ENCODE data around the gene WT1. TPM values are rescaled to one million over a fixed set of nuclear protein-coding genes. Genes with fewer than 3 reads are reported as not detected.
"Not testable (repeated sequence)": the region's sequence is repeated elsewhere in the genome, so short reads cannot be mapped to it uniquely, and the experiment has no call there.

The WT1 gene
- total and polyA plus RNA-seq, 2 of the 13 experiments (the other 11 are each of a cell fraction or from before 2014, with no cell fraction given) = 0.15 to 0.31 TPM

DNA sequence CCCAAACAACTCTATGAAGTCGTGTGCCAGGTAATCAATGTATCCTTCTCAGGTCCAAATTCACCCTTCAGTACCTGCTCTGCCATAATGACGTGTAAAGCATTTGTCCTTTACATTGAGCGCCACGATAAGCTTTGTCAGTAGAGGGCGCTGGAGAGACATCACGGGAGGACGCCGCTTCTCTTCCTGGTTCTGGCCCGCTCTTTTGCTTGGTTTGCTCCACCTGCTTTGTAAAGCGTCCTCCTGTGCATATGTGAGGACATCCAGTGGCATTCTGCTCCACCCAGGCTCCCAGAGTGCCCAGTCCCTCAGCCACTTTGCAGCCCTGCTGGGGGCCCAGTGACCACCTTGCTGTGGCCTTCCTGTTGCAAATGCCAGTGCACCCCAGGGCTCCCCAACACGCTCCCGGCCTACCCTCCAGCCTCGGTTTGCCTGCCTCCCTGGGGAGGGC lies 61.1 kb downstream of the WT1 start:
- Histone ChIP-seq H3K4me2 (ENCODE audit: low read depth, low read length) (peak overlapping the region; percentile 44; the same call in 1 of the 2 replicates), H3K79me2 (ENCODE audit: insufficient read depth, low read length) (no peaks in the 10 kb centered on the region), H3K4me3 (replicated peaks in 1 of 3; ENCODE audit: insufficient read depth in 1 of 3, low read depth in 2 of 3, low read length in 3 of 3) (peak overlapping the region in 1 of 3 experiments; percentile 30; a peak in 1 of 6 replicates), H3K9ac (ENCODE audit: insufficient read depth, low read depth, low read length) (no peak overlapping the region), H3K36me3 (replicated peaks in 1 of 2; ENCODE audit: control insufficient read depth in 1 of 2, insufficient read depth in 2 of 2, low read length in 2 of 2) (no peaks in the 10 kb centered on the region), H3K27me3 (ENCODE audit: control insufficient read depth in 1 of 2, insufficient read depth in 2 of 2, low read length in 2 of 2) (peaks cover 0 to 15% of the 10 kb centered on the region in 2 experiments; a peak in 3 of 5 replicates), H3K27ac (ENCODE audit: extremely low read length, insufficient read depth, low read length) (no peak overlapping the region), H3K9me3 (ENCODE audit: low read length) (peaks cover 4% of the 10 kb centered on the region; the same call in 1 of the 2 replicates), H3K4me1 (ENCODE audit: insufficient read depth, low read length) (no peaks in the 10 kb centered on the region), H2AFZ (ENCODE audit: low read length) (no peak overlapping the region), H4K20me1 (ENCODE audit: insufficient read depth, low read length) (no peaks in the 10 kb centered on the region)
- ChIA-PET CTCF (ENCODE audit: low intra/inter-chr PET ratio, low total read pairs) (no interaction called here), POLR2A (no interaction called here)
- BruUV-seq (replicated peaks) = no TSS peak
- intact Hi-C loops (cut with micrococcal nuclease; ENCODE audit: unreplicated experiment) (no loop called here), in situ Hi-C loops (cut with HindIII; ENCODE audit: extremely low pct_ligation_motif_present, low pct_unique_long_range_greater_than_20kb) (no loop called here)
- WGBS (ENCODE audit: low lambda C conversion rate) = 4% methylated on average over 9 of the region's 13 CpGs
- TF ChIP-seq STAG1 (CRISPR knock-in tag; IDR thresholded peaks at IDR 0.05) = peak; percentile 49
- TF ChIP-seq, protein P1, sequence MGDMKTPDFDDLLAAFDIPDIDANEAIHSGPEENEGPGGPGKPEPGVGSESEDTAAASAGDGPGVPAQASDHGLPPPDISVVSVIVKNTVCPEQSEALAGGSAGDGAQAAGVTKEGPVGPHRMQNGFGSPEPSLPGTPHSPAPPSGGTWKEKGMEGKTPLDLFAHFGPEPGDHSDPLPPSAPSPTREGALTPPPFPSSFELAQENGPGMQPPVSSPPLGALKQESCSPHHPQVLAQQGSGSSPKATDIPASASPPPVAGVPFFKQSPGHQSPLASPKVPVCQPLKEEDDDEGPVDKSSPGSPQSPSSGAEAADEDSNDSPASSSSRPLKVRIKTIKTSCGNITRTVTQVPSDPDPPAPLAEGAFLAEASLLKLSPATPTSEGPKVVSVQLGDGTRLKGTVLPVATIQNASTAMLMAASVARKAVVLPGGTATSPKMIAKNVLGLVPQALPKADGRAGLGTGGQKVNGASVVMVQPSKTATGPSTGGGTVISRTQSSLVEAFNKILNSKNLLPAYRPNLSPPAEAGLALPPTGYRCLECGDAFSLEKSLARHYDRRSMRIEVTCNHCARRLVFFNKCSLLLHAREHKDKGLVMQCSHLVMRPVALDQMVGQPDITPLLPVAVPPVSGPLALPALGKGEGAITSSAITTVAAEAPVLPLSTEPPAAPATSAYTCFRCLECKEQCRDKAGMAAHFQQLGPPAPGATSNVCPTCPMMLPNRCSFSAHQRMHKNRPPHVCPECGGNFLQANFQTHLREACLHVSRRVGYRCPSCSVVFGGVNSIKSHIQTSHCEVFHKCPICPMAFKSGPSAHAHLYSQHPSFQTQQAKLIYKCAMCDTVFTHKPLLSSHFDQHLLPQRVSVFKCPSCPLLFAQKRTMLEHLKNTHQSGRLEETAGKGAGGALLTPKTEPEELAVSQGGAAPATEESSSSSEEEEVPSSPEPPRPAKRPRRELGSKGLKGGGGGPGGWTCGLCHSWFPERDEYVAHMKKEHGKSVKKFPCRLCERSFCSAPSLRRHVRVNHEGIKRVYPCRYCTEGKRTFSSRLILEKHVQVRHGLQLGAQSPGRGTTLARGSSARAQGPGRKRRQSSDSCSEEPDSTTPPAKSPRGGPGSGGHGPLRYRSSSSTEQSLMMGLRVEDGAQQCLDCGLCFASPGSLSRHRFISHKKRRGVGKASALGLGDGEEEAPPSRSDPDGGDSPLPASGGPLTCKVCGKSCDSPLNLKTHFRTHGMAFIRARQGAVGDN (CRISPR knock-in tag; IDR thresholded peaks at IDR 0.05) = peak; percentile 23; the same call in 1 of the 2 replicates
- TF ChIP-seq CBX1 (IDR thresholded peaks at IDR 0.05; ENCODE audit: low read depth) = peak; percentile 33
- TF ChIP-seq, protein P2, sequence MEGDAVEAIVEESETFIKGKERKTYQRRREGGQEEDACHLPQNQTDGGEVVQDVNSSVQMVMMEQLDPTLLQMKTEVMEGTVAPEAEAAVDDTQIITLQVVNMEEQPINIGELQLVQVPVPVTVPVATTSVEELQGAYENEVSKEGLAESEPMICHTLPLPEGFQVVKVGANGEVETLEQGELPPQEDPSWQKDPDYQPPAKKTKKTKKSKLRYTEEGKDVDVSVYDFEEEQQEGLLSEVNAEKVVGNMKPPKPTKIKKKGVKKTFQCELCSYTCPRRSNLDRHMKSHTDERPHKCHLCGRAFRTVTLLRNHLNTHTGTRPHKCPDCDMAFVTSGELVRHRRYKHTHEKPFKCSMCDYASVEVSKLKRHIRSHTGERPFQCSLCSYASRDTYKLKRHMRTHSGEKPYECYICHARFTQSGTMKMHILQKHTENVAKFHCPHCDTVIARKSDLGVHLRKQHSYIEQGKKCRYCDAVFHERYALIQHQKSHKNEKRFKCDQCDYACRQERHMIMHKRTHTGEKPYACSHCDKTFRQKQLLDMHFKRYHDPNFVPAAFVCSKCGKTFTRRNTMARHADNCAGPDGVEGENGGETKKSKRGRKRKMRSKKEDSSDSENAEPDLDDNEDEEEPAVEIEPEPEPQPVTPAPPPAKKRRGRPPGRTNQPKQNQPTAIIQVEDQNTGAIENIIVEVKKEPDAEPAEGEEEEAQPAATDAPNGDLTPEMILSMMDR (CRISPR knock-in tag; IDR thresholded peaks at IDR 0.05) = peak; percentile 87
- TF ChIP-seq RAD51 (IDR thresholded peaks at IDR 0.05; ENCODE audit: borderline replicate concordance) = no peak
- peak; percentile 77 for TF ChIP-seq ELF3 (CRISPR knock-in tag; IDR thresholded peaks at IDR 0.05)
- TF ChIP-seq FOXA1 (IDR thresholded peaks at IDR 0.05) = no peak
- no peak for TF ChIP-seq FOXA1 (CRISPR knock-in tag; IDR thresholded peaks at IDR 0.05)
- TF ChIP-seq ZBTB7B (CRISPR knock-in tag; IDR thresholded peaks at IDR 0.05) = no peak
- 0 out of 2 replicates have a peak, but pooled peaks have one; percentile 18 for TF ChIP-seq ZFX (CRISPR knock-in tag; IDR thresholded peaks at IDR 0.05; ENCODE audit: low read depth)
- TF ChIP-seq ELF1 (CRISPR knock-in tag; IDR thresholded peaks at IDR 0.05) = peak; percentile 52
- FAIRE-seq (peak; percentile 76), ATAC-seq (peak; percentile 89), DNase-seq (ENCODE audit: low spot score) (peak; percentile 62)

DNA sequence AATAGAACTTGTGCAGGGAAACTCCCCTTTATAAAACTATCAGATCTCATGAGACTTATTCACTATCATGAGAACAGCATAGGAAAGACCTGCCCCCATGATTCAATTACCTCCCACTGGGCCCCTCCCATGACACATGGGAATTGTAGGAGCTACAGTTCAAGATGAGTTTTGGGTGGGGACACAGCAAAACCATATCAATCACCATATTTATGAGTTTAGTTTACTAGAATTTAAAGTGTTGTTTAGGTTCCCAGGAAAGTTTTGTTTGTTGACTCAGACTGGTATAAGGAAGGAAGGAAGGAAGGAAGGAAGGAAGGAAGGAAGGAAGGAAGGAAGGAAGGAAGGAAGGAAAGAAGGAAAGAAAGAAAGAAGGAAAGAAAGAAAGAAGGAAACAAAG lies 65.4 kb downstream of the WT1 start:
- H3K79me2 ChIP-seq (ENCODE audit: insufficient read depth, low read length); intact Hi-C loops (cut with micrococcal nuclease; ENCODE audit: unreplicated experiment); H3K27ac ChIP-seq (ENCODE audit: extremely low read length, insufficient read depth, low read length); H3K4me2 ChIP-seq (ENCODE audit: low read depth, low read length); in situ Hi-C loops (cut with HindIII; ENCODE audit: extremely low pct_ligation_motif_present, low pct_unique_long_range_greater_than_20kb); ATAC-seq; H3K27me3 ChIP-seq (ENCODE audit: control insufficient read depth in 1 of 2, insufficient read depth in 2 of 2, low read length in 2 of 2); H3K4me1 ChIP-seq (ENCODE audit: insufficient read depth, low read length); FAIRE-seq; H3K4me3 ChIP-seq (replicated peaks in 1 of 3; ENCODE audit: insufficient read depth in 1 of 3, low read depth in 2 of 3, low read length in 3 of 3); H3K9me3 ChIP-seq (ENCODE audit: low read length); H3K9ac ChIP-seq (ENCODE audit: insufficient read depth, low read depth, low read length); H3K36me3 ChIP-seq (replicated peaks in 1 of 2; ENCODE audit: control insufficient read depth in 1 of 2, insufficient read depth in 2 of 2, low read length in 2 of 2); BruUV-seq (replicated peaks); DNase-seq (ENCODE audit: low spot score); H2AFZ ChIP-seq (ENCODE audit: low read length); H4K20me1 ChIP-seq (ENCODE audit: insufficient read depth, low read length); CTCF ChIA-PET (ENCODE audit: low intra/inter-chr PET ratio, low total read pairs); POLR2A ChIA-PET: not testable (repeated sequence)

All from HepG2 (cell line).